PFSK-1 (cell line): ENCODE measurements around the gene TTLL5.

ENCODE experiments used
- POLR2AphosphoS5 ChIP-seq: IDR thresholded peaks from 2 replicates; pipeline ENCODE4 v1.6.1; 2012; ENCODE audit warnings: low read depth, mild to moderate bottlenecking, control low read depth, low read length, moderate library complexity
- SIN3A ChIP-seq: IDR thresholded peaks from 2 replicates; pipeline ENCODE4 v1.6.1; 2012; ENCODE audit warnings: mild to moderate bottlenecking, low read length, moderate library complexity, borderline replicate concordance; ENCODE audit not compliant: insufficient read depth
- TAF1 ChIP-seq: IDR thresholded peaks from 2 replicates; pipeline ENCODE4 v1.6.1; 2012; ENCODE audit warnings: low read length, control low read depth, borderline replicate concordance; ENCODE audit not compliant: insufficient read depth

DNA sequence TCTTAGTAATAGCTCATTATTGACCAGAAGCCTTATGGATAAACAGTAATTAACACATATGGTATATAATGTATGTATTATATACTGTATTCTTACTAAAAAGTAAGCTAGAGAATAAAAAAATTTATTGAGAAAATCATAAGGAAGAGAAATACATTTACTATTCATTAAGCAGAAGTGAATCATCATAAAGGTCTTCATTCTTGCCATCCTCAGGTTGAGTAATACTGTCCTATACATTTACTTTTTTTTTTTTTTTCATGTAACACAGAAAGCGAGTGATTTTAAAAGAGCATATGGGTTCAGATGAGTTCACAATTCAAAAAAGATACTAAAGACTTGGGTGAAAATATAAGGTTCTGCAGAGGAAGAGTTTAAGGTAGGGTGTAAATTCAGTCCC is 168.3 kb downstream of the TTLL5 start:
- TF ChIP-seq POLR2AphosphoS5: no peak
- TF ChIP-seq TAF1: no peak
- TF ChIP-seq SIN3A: no peak
